H9 (cell line): ENCODE results near the gene NRG3. TPM values are rescaled to one million over a fixed set of nuclear protein-coding genes. Genes with fewer than 3 reads are reported as not detected.

Experiments
- DNase-seq: peaks from one replicate; pipeline ENCODE4 v3.0.0-alpha.2; 2017
- H2AFZ ChIP-seq: one replicate; pipeline ENCODE4 v1.6.1; 2013; ENCODE audit warnings: mild to moderate bottlenecking, low read length, control low read depth, moderate library complexity
- H2AK5ac ChIP-seq: 2 replicates; pipeline ENCODE4 v1.6.1; 2013; ENCODE audit warnings: low read length, control low read depth, mixed read lengths; ENCODE audit not compliant: insufficient read length
- H2BK120ac ChIP-seq: one replicate; pipeline ENCODE4 v1.6.1; 2013; ENCODE audit warnings: low read depth, mild to moderate bottlenecking, low read length, control low read depth, inconsistent platforms; ENCODE audit not compliant: poor library complexity, severe bottlenecking
- H2BK12ac ChIP-seq: 2 replicates; pipeline ENCODE4 v1.6.1; 2013; ENCODE audit warnings: low read length, control low read depth, mixed read lengths, low read depth; ENCODE audit not compliant: insufficient read length
- H2BK15ac ChIP-seq: 2 replicates; pipeline ENCODE4 v1.6.1; 2013; ENCODE audit warnings: low read depth, low read length, control low read depth
- H2BK20ac ChIP-seq: one replicate; pipeline ENCODE4 v1.6.1; 2013; ENCODE audit warnings: low read depth, mild to moderate bottlenecking, low read length, control low read depth, inconsistent platforms; ENCODE audit not compliant: poor library complexity, severe bottlenecking
- H2BK5ac ChIP-seq: 2 replicates; pipeline ENCODE4 v1.6.1; 2013; ENCODE audit warnings: low read length, control low read depth, mixed read lengths; ENCODE audit not compliant: insufficient read length
- H3K14ac ChIP-seq: 2 replicates; pipeline ENCODE4 v1.6.1; 2013; ENCODE audit warnings: low read length, control low read depth; ENCODE audit not compliant: insufficient read depth
- H3K18ac ChIP-seq: 2 replicates; pipeline ENCODE4 v1.6.1; 2013; ENCODE audit warnings: low read depth, mild to moderate bottlenecking, mixed read lengths, low read length, control low read depth; ENCODE audit not compliant: insufficient read length
- H3K23ac ChIP-seq: 2 replicates; pipeline ENCODE4 v1.6.1; 2013; ENCODE audit warnings: low read length, control low read depth, mixed read lengths, low read depth; ENCODE audit not compliant: insufficient read length
- H3K23me2 ChIP-seq: 2 replicates; pipeline ENCODE4 v1.6.1; 2013; ENCODE audit warnings: low read depth, mild to moderate bottlenecking, mixed read lengths, low read length, control low read depth; ENCODE audit not compliant: insufficient read length, poor library complexity, severe bottlenecking
- H3K27ac ChIP-seq: 2 replicates; pipeline ENCODE4 v1.5.1; 2013; ENCODE audit warnings: low read length, control low read depth, mixed read lengths, low read depth; ENCODE audit not compliant: insufficient read length
- H3K27me3 ChIP-seq: 2 replicates; pipeline ENCODE4 v1.6.1; 2013; ENCODE audit warnings: low read length, control low read depth, inconsistent platforms; ENCODE audit not compliant: insufficient read depth
- H3K4ac ChIP-seq: 2 replicates; pipeline ENCODE4 v1.6.1; 2013; ENCODE audit warnings: low read depth, mild to moderate bottlenecking, control low read depth, inconsistent platforms, low read length, moderate library complexity
- H3K4me1 ChIP-seq: 2 replicates; pipeline ENCODE4 v1.6.1; 2013; ENCODE audit warnings: low read length, control low read depth, inconsistent platforms; ENCODE audit not compliant: insufficient read depth
- H3K4me2 ChIP-seq: 2 replicates; pipeline ENCODE4 v1.6.1; 2013; ENCODE audit warnings: low read length, control low read depth, mixed read lengths; ENCODE audit not compliant: insufficient read length, insufficient read depth
- H3K56ac ChIP-seq: 2 replicates; pipeline ENCODE4 v1.6.1; 2013; ENCODE audit warnings: low read depth, mild to moderate bottlenecking, mixed read lengths, low read length, control low read depth; ENCODE audit not compliant: insufficient read length
- H3K79me1 ChIP-seq: 2 replicates; pipeline ENCODE4 v1.6.1; 2013; ENCODE audit warnings: low read depth, mild to moderate bottlenecking, moderate library complexity, low read length, control low read depth, inconsistent platforms; ENCODE audit not compliant: insufficient read depth, poor library complexity, severe bottlenecking
- H3K79me2 ChIP-seq: 2 replicates; pipeline ENCODE4 v1.6.1; 2013; ENCODE audit warnings: low read length, control low read depth, inconsistent platforms; ENCODE audit not compliant: insufficient read depth
- H3K9ac ChIP-seq: 2 replicates; pipeline ENCODE4 v1.6.1; 2013; ENCODE audit warnings: low read length, control low read depth, mixed read lengths; ENCODE audit not compliant: insufficient read length; ENCODE audit errors: extremely low read depth
- H3K9me3 ChIP-seq: one replicate; pipeline ENCODE4 v1.6.1; 2013; ENCODE audit warnings: low read depth, low read length, inconsistent platforms; ENCODE audit not compliant: control insufficient read depth
- H3T11ph ChIP-seq: one replicate; pipeline ENCODE4 v1.6.1; 2013; ENCODE audit warnings: mild to moderate bottlenecking, low read length, control low read depth, inconsistent platforms
- H4K20me1 ChIP-seq: one replicate; pipeline ENCODE4 v1.6.1; 2013; ENCODE audit not compliant: control insufficient read depth, insufficient read length, insufficient read depth
- H4K5ac ChIP-seq: 2 replicates; pipeline ENCODE4 v1.6.1; 2013; ENCODE audit warnings: low read depth, mild to moderate bottlenecking, mixed read lengths, low read length, control low read depth; ENCODE audit not compliant: insufficient read length
- H4K8ac ChIP-seq: replicated peaks from 2 replicates; pipeline ENCODE4 v1.6.1; 2013; ENCODE audit warnings: low read length, control low read depth, mixed read lengths, low read depth; ENCODE audit not compliant: insufficient read length
- H4K91ac ChIP-seq: 2 replicates; pipeline ENCODE4 v1.6.1; 2013; ENCODE audit warnings: low read depth, mild to moderate bottlenecking, moderate library complexity, mixed read lengths, low read length, control low read depth; ENCODE audit not compliant: insufficient read length
- H3K27ac Mint-ChIP-seq, 3 experiments: 2 replicates in 2 of 3; 3 replicates in 1 of 3; pipeline ENCODE4 v1.8.0; 2020 to 2021; ENCODE audit warnings: mixed read lengths in 3 of 3, mild to moderate bottlenecking in 1 of 3, moderate library complexity in 1 of 3
- H3K27me3 Mint-ChIP-seq: 2 replicates; pipeline ENCODE4 v1.8.0; 2021; ENCODE audit warnings: low read depth, mild to moderate bottlenecking, moderate library complexity, mixed read lengths
- H3K36me3 Mint-ChIP-seq, 3 experiments: 2 replicates in 2 of 3; 3 replicates in 1 of 3; pipeline ENCODE4 v1.8.0; 2020 to 2021; ENCODE audit warnings: low read depth in 3 of 3, mixed read lengths in 3 of 3; ENCODE audit not compliant: insufficient read depth in 1 of 3
- H3K4me1 Mint-ChIP-seq, 2 experiments: 2 replicates each; pipeline ENCODE4 v1.8.0; 2020; ENCODE audit warnings: mixed read lengths in 2 of 2
- H3K4me3 Mint-ChIP-seq, 2 experiments: 2 replicates in 1 of 2; 3 replicates in 1 of 2; pipeline ENCODE4 v1.8.0; 2020 to 2021; ENCODE audit warnings: mild to moderate bottlenecking in 2 of 2, mixed read lengths in 2 of 2, moderate library complexity in 1 of 2
- H3K9me3 Mint-ChIP-seq, 2 experiments: 2 replicates in 1 of 2; 3 replicates in 1 of 2; pipeline ENCODE4 v1.8.0; 2020; ENCODE audit warnings: mild to moderate bottlenecking in 2 of 2, mixed read lengths in 2 of 2, moderate library complexity in 1 of 2
- CTCF ChIP-seq: fragments of 200-600 bp; sonication (generic); conservative IDR thresholded peaks from 3 replicates; pipeline ENCODE4 v1.8.0; 2021; ENCODE audit warnings: antibody characterized with exemption, mild to moderate bottlenecking
- WGBS: extraction: QIAGEN DNeasy Blood & Tissue Kit; methylation state at CpG from one replicate; pipeline ENCODE4 v1.1.7; 2013; ENCODE audit warnings: missing lambda C conversion rate, low lambda C conversion rate, mixed read lengths; ENCODE audit not compliant: insufficient read length; ENCODE audit errors: extremely low coverage; 5-methylcytosine and 5-hydroxymethylcytosine counted together
- total RNA-seq: library from RNA; stranded (reverse); gene quantifications from 2 replicates; pipeline ENCODE4 v1.2.1, GENCODE V29; 2021

NRG3 gene
- total RNA-seq, 1 experiment from 2014 or later, result 1.6 TPM

DNA sequence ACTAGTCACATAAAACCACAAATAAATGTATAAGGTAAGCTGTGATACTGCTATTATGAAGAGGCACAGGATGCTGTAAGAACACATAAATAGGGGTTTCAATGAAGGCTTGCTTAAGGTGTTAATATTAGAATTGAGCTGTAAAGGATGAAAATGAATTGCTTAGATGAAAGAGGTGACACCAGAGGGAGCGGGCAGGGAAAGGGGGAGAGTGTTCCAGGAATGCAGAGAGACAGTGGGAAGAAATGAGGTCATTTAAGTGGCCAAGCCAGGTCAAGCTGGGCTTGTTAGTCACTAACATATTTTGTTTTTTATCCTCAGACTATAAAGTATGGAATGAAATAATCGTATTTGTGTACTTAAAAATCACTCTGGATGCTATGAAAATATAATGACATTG, 193.5 kb downstream of the NRG3 start:
- Histone ChIP-seq H2AK5ac (no peak overlapping the region), H4K91ac (no peak overlapping the region), H2BK20ac (no peak overlapping the region), H2BK12ac (no peak overlapping the region), H3K4ac (no peak overlapping the region), H3K23me2 (no peaks in the 10 kb centered on the region), H3K14ac (no peak overlapping the region), H3K79me1 (no peaks in the 10 kb centered on the region), H2BK120ac (no peak overlapping the region), H3K9me3 (no peaks in the 10 kb centered on the region), H3K23ac (no peak overlapping the region), H2AFZ (no peak overlapping the region), H3K4me2 (no peak overlapping the region), H3K4me1 (peaks cover 3% of the 10 kb centered on the region; the same call in 1 of the 2 replicates), H3K9ac (no peak overlapping the region), H3K56ac (no peak overlapping the region), H4K20me1 (no peaks in the 10 kb centered on the region), H3K18ac (no peak overlapping the region), H3T11ph (no peak overlapping the region), H3K27ac (no peak overlapping the region), H4K5ac (no peak overlapping the region), H3K27me3 (no peaks in the 10 kb centered on the region), H4K8ac (no peak overlapping the region), H2BK5ac (no peak overlapping the region), H2BK15ac (no peak overlapping the region), H3K79me2 (no peaks in the 10 kb centered on the region)
- no peak for TF ChIP-seq CTCF
- no peak for DNase-seq
- Mint-ChIP-seq H3K4me3 (no peak overlapping the region), H3K27me3 (no peaks in the 10 kb centered on the region), H3K4me1 (peaks cover 15 to 28% of the 10 kb centered on the region in 2 experiments), H3K9me3 (no peaks in the 10 kb centered on the region), H3K36me3 (no peaks in the 10 kb centered on the region), H3K27ac (0 out of 7 replicates have a peak overlapping the region, but pooled peaks of 1 of the 3 experiments have one; percentile 90)
- WGBS, result no CpG with 5 or more reads among the region's 2 CpGs
